Globus pallidus (tissue), 1 donor: ENCODE results near the gene ICAM1.

Source experiments
- DNase-seq: peaks from one replicate; pipeline ENCODE4 v3.0.0-alpha.2; 2015; ENCODE audit warnings: low spot score

ICAM1 gene

GRCh38 chr19:10321874-10322835 is 51.2 kb downstream of the ICAM1 start:
- DNase-seq: no peak

GRCh38 chr19:10325732-10326131 is 54.8 kb downstream of the ICAM1 start:
- DNase-seq: no peak

GRCh38 chr19:10327793-10328192 is 56.9 kb downstream of the ICAM1 start:
- DNase-seq: no peak

- DNase-seq: no peak
Measured at GRCh38 chr19:10328558-10329429, 57.9 kb downstream of the ICAM1 start.

- no peak for DNase-seq
Measured at GRCh38 chr19:10329555-10329954, 58.6 kb downstream of the ICAM1 start.

- no peak for DNase-seq
Measured at GRCh38 chr19:10332158-10332964, 61.4 kb downstream of the ICAM1 start.

- peak; percentile 97 for DNase-seq
Measured at GRCh38 chr19:10332965-10333757, 62.2 kb downstream of the ICAM1 start, which contains the start of gene RAVER1. Gene RAVER1 (minus strand): TSS chr19:10333529. CDS start chr19:10333507, 22 bp downstream.

GRCh38 chr19:10333758-10334587 is 63.1 kb downstream of the ICAM1 start:
- no peak for DNase-seq

- peak; percentile 73 for DNase-seq
Measured at GRCh38 chr19:10334588-10335351, 63.9 kb downstream of the ICAM1 start.

- no peak for DNase-seq
Measured at GRCh38 chr19:10335352-10335985, 64.5 kb downstream of the ICAM1 start.
